Activated CD4-positive, alpha-beta T cell treated with anti-CD3 and anti-CD28 coated beads, Interleukin-2, amount 50 U/mL, for 4 hours (primary cell): Measurements from ENCODE around the gene MMS19.
"Not testable (repeated sequence)": the region's sequence is repeated elsewhere in the genome, so short reads cannot be mapped to it uniquely, and the experiment has no call there.

ENCODE experiments used
- DNase-seq, 2 experiments: peaks; one replicate each; pipeline ENCODE4 v3.0.0-alpha.2; 2020

Gene MMS19

DNA sequence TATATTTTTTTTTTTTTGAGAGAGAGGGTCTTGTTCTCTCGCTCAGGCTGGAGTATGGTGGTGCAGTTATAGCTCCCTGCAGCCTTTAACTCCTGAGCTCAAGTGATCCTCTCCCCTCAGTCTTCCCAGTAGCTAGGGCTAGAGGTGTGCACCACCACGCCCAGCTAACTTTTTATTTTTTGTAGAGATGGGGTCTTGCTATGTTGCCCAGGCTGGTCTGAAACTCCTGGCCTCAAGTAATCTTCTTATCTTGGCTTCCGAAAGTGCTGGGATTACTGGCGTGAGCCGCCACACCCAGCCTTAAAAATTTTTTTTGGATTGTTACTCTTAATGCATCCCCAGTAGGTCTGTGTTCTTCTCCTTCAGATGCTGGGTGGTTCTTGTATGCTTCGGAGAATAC is 4.7 kb upstream of the MMS19 start:
- DNase-seq = no peak

- DNase-seq = no peak
Observed at GRCh38 chr10:97500297-97500575, 2.0 kb upstream of the MMS19 start.

GRCh38 chr10:97499561-97500296 is 1.5 kb upstream of the MMS19 start:
- DNase-seq = peak in 1 of 2 experiments; percentile 7

DNA sequence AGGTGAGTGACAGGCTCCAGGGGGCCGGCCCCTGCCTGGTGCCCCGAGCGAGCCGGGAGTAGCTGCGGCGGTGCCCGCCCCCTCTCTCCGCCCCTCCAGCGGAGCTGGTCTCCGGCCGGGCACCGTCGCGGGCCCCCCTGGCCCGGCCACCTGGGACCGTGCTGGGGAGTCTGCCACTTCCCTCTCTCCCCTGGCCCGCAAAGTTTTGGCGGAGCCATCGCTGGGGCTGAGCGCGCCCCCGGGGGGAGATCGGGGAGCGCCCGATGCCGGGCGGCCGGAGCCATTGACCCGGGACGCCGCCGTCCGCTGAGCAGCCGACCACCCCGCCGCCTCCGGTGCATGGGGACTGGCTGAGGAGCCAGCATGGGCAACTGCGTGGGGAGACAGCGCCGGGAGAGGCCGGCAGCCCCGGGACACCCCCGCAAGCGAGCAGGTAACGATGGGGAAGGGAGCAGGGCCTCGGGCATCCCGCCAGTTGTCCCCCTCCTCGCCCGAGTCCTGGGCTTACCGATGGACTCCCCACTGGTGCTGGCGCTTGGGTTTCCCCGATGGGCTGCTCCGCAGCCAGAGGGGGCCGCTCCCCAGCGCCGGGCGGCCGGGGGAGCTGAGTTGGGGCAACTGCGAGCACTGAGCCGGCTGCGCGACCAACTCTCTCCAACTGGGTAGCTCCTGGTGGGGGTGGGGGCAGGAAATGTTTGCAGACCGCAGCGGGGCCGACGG is 779 bp upstream of the MMS19 start, which contains the start of gene UBTD1:
Gene UBTD1, plus strand, starts transcription at position 84 of the 720 bp plus-strand sequence. Its CDS starts 280 bp downstream, at position 364.
- DNase-seq = peak; percentile 22 to 23

DNA sequence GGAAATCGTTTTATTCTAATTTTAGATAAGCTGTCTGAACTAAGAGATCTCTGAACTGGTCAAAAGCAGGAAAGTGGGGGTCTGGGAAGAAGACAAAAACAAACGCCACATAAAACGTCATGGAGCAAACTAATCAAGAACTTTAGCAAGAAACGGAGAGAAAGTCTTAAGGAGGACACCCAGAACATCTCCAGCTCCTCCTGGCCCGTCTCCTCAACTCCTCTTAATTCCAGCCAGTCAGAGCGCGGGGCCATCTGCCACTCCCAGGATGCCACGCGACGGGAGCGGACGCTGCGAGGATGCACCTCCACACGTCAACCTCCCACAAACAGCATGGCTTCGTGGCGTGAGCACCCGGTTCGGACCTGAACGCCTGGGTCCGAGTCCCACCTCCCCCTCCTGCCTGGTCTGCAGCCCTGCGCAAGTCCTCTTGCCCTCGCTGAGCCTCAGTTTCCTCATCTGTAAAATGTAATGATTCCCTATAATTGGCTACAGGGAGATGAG is 598 bp downstream of the MMS19 start:
- DNase-seq = peak; percentile 53 to 61

DNA sequence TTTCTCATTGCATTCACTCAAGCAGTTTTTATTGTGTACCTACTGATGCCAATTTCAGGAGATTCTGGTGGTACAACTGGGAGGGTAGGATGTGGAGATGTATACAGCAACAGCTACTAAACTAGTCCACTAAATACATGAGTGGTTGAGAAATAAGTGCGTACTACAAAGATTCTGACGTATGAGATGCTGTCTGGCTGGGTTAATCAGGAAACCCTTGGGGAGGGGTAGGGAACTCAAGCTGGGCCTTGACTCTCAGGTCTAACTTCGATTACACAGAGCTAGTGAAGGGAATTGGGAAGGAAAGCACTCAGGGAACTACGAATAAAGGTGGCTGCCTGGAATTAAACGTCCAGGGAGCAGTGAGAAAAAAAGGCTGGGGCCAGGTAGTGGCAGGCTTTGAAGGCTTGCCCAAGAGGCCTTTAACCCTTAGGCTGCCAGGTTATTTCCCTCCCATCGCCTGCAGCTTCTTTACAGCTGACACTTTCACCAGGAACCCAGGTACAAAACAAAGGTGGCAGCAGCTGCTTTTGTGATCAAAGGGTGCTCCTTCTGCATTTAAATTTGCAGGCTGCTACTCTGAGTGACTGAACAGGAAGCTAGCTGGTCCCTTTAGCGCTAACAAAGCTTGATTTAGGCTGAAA is 3.2 kb downstream of the MMS19 start:
- no peak for DNase-seq

DNA sequence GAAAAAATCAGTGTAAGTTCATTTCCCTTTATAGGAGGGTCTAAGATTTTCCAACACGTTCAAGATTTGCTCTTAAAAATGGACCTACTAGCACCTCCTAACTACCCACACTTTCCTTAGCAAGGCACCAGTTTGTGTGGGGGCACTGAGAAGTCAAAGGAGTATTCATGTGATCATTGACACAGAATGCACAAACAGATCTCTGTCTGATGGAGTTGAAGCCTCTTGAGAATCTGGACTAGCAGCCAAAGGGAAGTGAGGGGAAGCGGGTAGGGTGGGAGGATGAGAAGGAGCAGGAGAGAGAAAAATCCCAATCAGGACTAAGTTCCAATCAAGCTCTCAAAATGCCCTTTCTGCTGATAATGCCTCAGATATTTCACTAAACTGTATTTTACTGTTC is 4.1 kb downstream of the MMS19 start:
- DNase-seq = no peak

- DNase-seq = no peak
Observed at GRCh38 chr10:97490592-97490991, 7.6 kb downstream of the MMS19 start.

DNA sequence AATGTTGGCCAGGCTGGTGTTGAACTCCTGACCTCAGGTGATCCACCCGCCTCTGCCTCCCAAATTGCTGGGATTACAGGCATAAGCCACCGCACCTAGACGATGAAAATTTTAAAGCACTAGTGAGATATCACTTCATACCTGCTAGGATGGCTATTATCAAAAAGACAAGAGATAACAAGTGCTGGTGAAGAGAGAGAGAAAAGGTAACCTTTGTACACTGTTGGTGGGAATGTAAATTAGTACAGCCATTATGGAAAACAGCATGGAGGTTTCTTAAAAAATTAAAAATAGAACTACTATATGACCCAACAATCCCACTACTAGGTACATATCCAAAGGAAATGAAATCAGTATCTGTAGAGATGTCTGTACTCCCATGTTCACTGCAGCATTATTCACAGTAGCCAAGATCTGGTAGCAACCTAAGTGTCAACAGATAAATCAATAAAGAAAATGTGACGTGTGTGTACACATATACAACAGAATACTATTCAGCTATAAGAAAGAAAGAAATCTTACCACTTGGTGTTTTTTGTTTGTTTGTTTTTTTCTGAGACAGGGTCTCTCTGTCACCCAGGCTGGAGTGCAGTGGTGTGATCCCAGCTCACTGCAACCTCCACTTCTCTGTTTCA is 12.5 kb downstream of the MMS19 start:
- DNase-seq = no peak

GRCh38 chr10:97483921-97484320 is 14.3 kb downstream of the MMS19 start:
- no peak for DNase-seq

DNA sequence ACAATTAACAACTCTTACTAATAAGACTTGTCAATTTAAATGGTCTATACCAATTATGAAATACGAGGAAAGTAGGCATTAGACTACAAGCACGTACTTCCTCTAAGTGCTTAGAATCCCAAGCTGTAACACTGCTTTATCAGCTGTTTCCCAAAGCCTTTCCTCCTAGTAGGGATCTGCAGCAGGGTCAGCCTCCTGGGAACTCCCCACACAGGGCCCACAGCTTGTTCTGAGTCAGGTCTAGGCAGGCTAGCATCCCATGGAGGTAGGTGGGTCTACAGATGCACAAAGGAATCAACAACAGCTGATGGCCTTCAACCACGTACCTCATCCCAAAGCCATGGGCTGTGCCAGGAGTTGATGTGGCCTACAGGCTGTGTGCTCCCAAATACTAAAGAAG is 14.7 kb downstream of the MMS19 start:
- DNase-seq = no peak

GRCh38 chr10:97482381-97482780 is 15.8 kb downstream of the MMS19 start:
- DNase-seq = no peak

- DNase-seq = no peak
Observed at GRCh38 chr10:97481071-97481470, 17.2 kb downstream of the MMS19 start.

DNA sequence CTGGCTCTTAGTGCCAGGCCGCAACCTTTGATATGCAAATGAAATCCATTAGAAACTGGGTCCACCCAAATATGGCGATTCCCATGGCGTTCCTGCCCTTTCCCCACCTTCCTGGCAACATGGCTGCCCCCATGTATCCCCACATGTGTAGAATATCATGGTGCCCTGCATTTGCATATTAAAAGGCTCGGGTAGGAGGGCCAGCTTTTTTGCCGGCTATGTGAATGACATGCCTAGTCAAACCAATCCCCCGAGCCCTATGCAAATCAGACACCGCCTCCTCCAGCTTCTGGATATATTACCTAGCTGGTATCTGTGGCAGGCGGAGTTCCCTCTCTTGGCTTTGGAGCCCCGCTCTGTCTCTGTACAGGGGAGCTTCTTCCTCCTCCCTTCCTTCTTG is 18.3 kb downstream of the MMS19 start:
- no peak for DNase-seq

DNA sequence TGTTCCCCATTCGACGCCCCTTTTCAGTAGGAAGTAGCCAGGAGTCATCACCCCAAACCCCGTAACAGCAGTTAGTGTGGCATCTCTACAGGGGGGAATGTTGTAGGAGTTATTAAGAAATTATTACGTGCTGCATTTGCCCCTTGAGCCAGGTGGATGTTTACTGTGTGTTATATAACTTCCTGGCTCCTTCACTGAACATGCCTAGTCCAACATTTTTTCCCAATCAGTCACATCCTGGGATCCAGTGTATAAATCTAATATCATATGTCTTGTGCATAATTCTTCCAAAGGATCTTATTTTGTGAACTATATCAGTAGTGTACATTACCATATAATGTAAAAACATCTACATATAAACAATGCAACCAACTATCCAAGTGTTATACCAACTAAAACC is 18.8 kb downstream of the MMS19 start:
- DNase-seq = not testable (repeated sequence)

DNA sequence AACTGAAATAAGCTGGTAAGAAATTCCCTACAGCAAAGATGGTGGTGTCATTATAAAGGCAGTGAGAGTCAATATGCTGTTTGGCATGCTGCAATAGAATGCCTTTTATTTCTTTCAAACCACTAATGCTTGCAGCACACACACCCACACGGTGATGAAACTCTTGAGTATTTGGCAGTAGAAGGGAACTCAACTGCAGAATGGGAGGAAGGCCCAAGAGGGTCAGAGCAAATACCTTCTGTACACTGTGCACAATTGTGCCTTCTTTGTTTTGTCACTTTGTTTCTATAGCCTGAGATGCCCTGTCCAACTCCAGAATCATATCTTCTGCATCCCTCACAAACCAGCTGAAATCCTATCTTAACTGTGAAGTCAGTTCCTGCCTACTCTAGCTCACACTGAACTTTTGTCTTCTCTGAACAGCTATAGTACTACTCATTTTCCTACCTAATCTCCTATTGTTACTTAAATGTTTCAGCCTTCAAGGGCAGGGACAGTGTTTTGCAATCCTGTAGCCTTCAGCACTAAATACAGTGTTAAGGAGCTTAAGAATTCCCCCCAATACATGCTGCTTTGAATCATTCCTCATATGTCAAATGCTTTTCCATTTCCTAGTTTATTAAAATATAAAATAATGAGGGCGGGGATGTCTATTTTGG is 22.2 kb downstream of the MMS19 start:
- no peak for DNase-seq

DNA sequence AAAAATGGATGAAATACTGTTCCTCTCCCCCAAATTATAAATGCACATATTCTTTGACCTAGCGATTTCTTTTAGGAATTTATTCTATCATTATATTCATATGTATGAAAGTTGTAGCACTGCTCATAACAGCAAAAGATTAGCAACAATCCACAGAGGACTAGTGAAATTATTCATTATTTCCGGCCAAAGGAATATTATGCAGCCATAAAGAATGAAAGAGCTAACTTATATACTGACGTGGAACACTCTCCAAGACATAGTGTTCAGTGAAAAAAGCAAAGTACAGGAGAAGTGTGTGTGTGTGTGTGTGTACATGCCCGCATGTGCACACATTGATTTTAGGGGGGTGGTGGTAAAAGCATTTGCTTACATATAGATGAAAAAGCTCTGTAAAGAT is 23.3 kb downstream of the MMS19 start:
- DNase-seq = no peak

GRCh38 chr10:97468781-97469180 is 29.4 kb downstream of the MMS19 start:
- not testable (repeated sequence) for DNase-seq

DNA sequence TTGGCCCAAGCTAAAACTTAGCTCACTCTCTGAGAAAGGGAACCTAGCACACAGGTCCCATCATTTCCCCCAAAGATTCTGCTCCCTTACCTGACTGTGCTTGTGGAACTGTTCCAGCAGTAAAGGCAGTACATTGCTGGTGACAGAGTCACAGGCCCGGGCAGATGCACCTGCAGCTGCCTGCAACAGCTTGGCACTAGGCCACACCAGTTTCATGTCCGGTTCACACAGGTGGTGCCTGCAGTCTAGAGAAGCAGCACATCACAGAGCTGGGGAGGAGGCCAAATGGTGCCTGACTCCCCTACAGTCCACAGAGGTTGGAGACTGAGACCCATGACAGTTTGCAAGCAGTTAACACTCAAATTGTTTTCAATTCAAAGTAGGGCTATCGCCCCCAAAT is 30.1 kb downstream of the MMS19 start:
- no peak for DNase-seq

GRCh38 chr10:97466755-97467154 is 31.5 kb downstream of the MMS19 start:
- no peak for DNase-seq

GRCh38 chr10:97465982-97466381 is 32.2 kb downstream of the MMS19 start:
- no peak for DNase-seq

DNA sequence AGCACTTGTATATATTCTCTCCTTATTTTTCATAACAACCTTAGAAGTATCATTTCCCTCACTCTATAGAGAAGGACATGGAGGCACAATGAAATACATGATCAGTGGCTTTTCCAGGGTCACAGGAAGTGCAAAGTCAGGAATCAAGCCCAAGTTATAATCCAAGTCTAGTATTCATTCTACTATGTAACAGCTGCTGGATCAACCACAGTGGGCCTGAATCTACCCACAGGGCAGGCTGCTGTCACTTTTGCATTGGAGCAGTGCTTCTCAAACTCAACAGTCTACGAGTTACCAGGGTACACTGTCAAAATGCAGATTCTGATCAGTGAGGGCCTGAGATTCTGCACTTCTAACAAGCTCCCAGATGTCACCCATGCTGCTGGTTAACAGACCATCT is 34.0 kb downstream of the MMS19 start:
- DNase-seq = no peak
